SK-N-SH (cell line): ENCODE measurements around the gene CIB4. TPM values are rescaled to one million over a fixed set of nuclear protein-coding genes. Genes with fewer than 3 reads are reported as not detected.

Experiments used
- CTCF ChIA-PET: fragments of 300-600, 350-600 bp; formaldehyde crosslinking; extraction: SDS; loops from one replicate; lab custom pipeline; 2021; lab: Yijun Ruan, JAX
- POLR2A ChIA-PET: fragments of 350-600 bp; sonication (Branson Sonifier 250); formaldehyde crosslinking; extraction: SDS; loops from one replicate; lab custom pipeline; 2020; ENCODE audit warnings: antibody characterized with exemption, inconsistent platforms; lab: Yijun Ruan, JAX
- DNase-seq: peaks from one replicate; pipeline ENCODE4 v3.0.0; 2012
- H2AFZ ChIP-seq: fragments of 200-600 bp; sonication (generic); 2 replicates; pipeline ENCODE4 v1.8.1; 2016; ENCODE audit warnings: antibody characterized with exemption, mild to moderate bottlenecking, low read depth
- H3F3A ChIP-seq: fragments of 200-600 bp; sonication (generic); replicated peaks from 2 replicates; pipeline ENCODE3; 2016; ENCODE audit warnings: antibody characterized with exemption, mild to moderate bottlenecking; ENCODE audit not compliant: insufficient read depth
- H3K27ac ChIP-seq, 2 experiments: fragments of 200-500 bp in 1 of 2; fragments of 200-600 bp in 1 of 2; sonication (Bioruptor generic) in 1 of 2; sonication (generic), shearing (Covaris generic) in 1 of 2; 2 replicates each; pipeline versions ENCODE4 v1.5.1 to v1.6.1; 2014 to 2016; ENCODE audit warnings: low read depth in 2 of 2, inconsistent platforms in 1 of 2, low read length in 1 of 2, mild to moderate bottlenecking in 1 of 2, mixed read lengths in 1 of 2
- H3K27me3 ChIP-seq: fragments of 200-600 bp; sonication (generic), shearing (Covaris generic); 2 replicates; pipeline ENCODE4 v1.6.1; 2016; ENCODE audit warnings: mixed run types; ENCODE audit not compliant: insufficient read depth
- H3K36me3 ChIP-seq, 2 experiments: fragments of 200-500 bp in 1 of 2; fragments of 200-600 bp in 1 of 2; sonication (Bioruptor generic) in 1 of 2; sonication (generic) in 1 of 2; replicated peaks in 1 of 2; 2 replicates each; pipeline versions ENCODE3 to v1.5.1; 2014 to 2016; ENCODE audit warnings: low read length in 1 of 2, mild to moderate bottlenecking in 1 of 2; ENCODE audit not compliant: insufficient read depth in 2 of 2, control insufficient read depth in 1 of 2
- H3K4me1 ChIP-seq, 2 experiments: fragments of 200-500 bp in 1 of 2; fragments of 200-600 bp in 1 of 2; sonication (Bioruptor generic) in 1 of 2; sonication (generic), shearing (Covaris generic) in 1 of 2; 2 replicates each; pipeline versions ENCODE4 v1.5.1 to v1.6.1; 2014 to 2016; ENCODE audit warnings: low read depth in 1 of 2, low read length in 1 of 2, mixed run types in 1 of 2; ENCODE audit not compliant: insufficient read depth in 2 of 2, control insufficient read depth in 1 of 2
- H3K4me2 ChIP-seq: fragments of 200-600 bp; sonication (generic), shearing (Covaris generic); 2 replicates; pipeline ENCODE4 v1.6.1; 2017; ENCODE audit warnings: mixed run types
- H3K4me3 ChIP-seq, 2 experiments: fragments of 200-500 bp in 1 of 2; fragments of 200-600 bp in 1 of 2; sonication (Bioruptor generic) in 1 of 2; sonication (generic), shearing (Covaris generic) in 1 of 2; 2 replicates each; pipeline versions ENCODE4 v1.5.1 to v1.8.1; 2014 to 2016; ENCODE audit warnings: low read depth in 2 of 2, inconsistent platforms in 1 of 2, low read length in 1 of 2, mild to moderate bottlenecking in 1 of 2, mixed read lengths in 1 of 2, moderate library complexity in 1 of 2
- H3K79me2 ChIP-seq: fragments of 200-600 bp; sonication (generic); 2 replicates; pipeline ENCODE4 v1.8.1; 2017; ENCODE audit warnings: mild to moderate bottlenecking; ENCODE audit not compliant: insufficient read depth
- H3K9ac ChIP-seq: fragments of 200-600 bp; sonication (generic); 2 replicates; pipeline ENCODE4 v1.6.1; 2017; ENCODE audit warnings: mixed run types
- H3K9me2 ChIP-seq: fragments of 200-600 bp; sonication (generic); 2 replicates; pipeline ENCODE4 v1.6.1; 2017; ENCODE audit warnings: mixed run types
- H3K9me3 ChIP-seq: fragments of 200-600 bp; sonication (generic); 2 replicates; pipeline ENCODE4 v1.6.1; 2017; ENCODE audit warnings: mixed run types, mild to moderate bottlenecking, moderate library complexity
- H4K20me1 ChIP-seq: fragments of 200-600 bp; sonication (generic); 2 replicates; pipeline ENCODE4 v1.6.1; 2017; ENCODE audit warnings: mild to moderate bottlenecking, mixed run types; ENCODE audit not compliant: insufficient read depth
- CHD2 ChIP-seq: fragments of 150-350 bp; IDR thresholded peaks from 2 replicates; pipeline ENCODE4 v1.6.1; 2018; ENCODE audit warnings: low read length; ENCODE audit not compliant: partially characterized antibody
- EP300 ChIP-seq, 2 experiments: IDR thresholded peaks; 2 replicates each; pipeline versions ENCODE4 v1.4.0 to v1.6.1; 2012; ENCODE audit warnings: borderline replicate concordance in 1 of 2, low read depth in 1 of 2, low read length in 1 of 2
- EZH2phosphoT487 ChIP-seq: fragments of 200-600 bp; sonication (generic); IDR thresholded peaks from 2 replicates; pipeline ENCODE4 v1.6.1; 2017; ENCODE audit warnings: low read depth, mixed run types, mild to moderate bottlenecking, antibody characterized with exemption, moderate library complexity, borderline replicate concordance
- FOSL2 ChIP-seq: IDR thresholded peaks from 2 replicates; pipeline ENCODE4 v1.4.0; 2012; ENCODE audit warnings: low read depth, mild to moderate bottlenecking, moderate library complexity, borderline replicate concordance
- FOXJ3 ChIP-seq: sonication (generic); formaldehyde crosslinking; IDR thresholded peaks from 2 replicates; pipeline ENCODE4 v1.5.1; 2020; ENCODE audit warnings: mild to moderate bottlenecking, missing genetic modification reagents
- GABPA ChIP-seq: IDR thresholded peaks from 2 replicates; pipeline ENCODE4 v1.4.0; 2012; ENCODE audit warnings: low read depth, mild to moderate bottlenecking
- GATA2 ChIP-seq: sonication (generic); formaldehyde crosslinking; IDR thresholded peaks from 2 replicates; pipeline ENCODE4 v1.5.0; 2020; ENCODE audit warnings: mild to moderate bottlenecking, missing genetic modification reagents
- IRF3 ChIP-seq: fragments of 150-350 bp; IDR thresholded peaks from 2 replicates; pipeline ENCODE4 v1.6.1; 2016; ENCODE audit warnings: mild to moderate bottlenecking, low read depth, low read length
- JUND ChIP-seq: IDR thresholded peaks from 2 replicates; pipeline ENCODE4 v1.4.0; 2012
- MAX ChIP-seq: IDR thresholded peaks from 2 replicates; pipeline ENCODE4 v1.4.0; 2012; ENCODE audit warnings: low read depth
- NFIC ChIP-seq: IDR thresholded peaks from 2 replicates; pipeline ENCODE4 v1.4.0; 2012; ENCODE audit warnings: borderline replicate concordance
- POLR2AphosphoS5 ChIP-seq: IDR thresholded peaks from 2 replicates; pipeline ENCODE4 v1.6.1; 2012; ENCODE audit warnings: low read depth, low read length
- RAD21 ChIP-seq: IDR thresholded peaks from 2 replicates; pipeline ENCODE4 v1.6.1; 2012; ENCODE audit warnings: mild to moderate bottlenecking, low read length
- RCOR1 ChIP-seq: fragments of 150-350 bp; IDR thresholded peaks from 2 replicates; pipeline ENCODE4 v1.6.1; 2017; ENCODE audit warnings: antibody characterized with exemption, low read length
- RXRA ChIP-seq: IDR thresholded peaks from 2 replicates; pipeline ENCODE4 v1.4.0; 2012; ENCODE audit warnings: low read depth, mild to moderate bottlenecking, borderline replicate concordance
- TCF12 ChIP-seq: IDR thresholded peaks from 2 replicates; pipeline ENCODE4 v1.4.0; 2012
- TEAD4 ChIP-seq: IDR thresholded peaks from 2 replicates; pipeline ENCODE4 v1.4.0; 2012; ENCODE audit warnings: mild to moderate bottlenecking, borderline replicate concordance; ENCODE audit not compliant: insufficient read depth
- USF2 ChIP-seq: fragments of 150-350 bp; IDR thresholded peaks from 2 replicates; pipeline ENCODE4 v1.6.1; 2017; ENCODE audit warnings: antibody characterized with exemption, low read length, low read depth, borderline replicate concordance
- ZBTB33 ChIP-seq: IDR thresholded peaks from 2 replicates; pipeline ENCODE4 v1.4.0; 2012; ENCODE audit warnings: low read depth, borderline replicate concordance
- WGBS: methylation state at CpG from one replicate; pipeline ENCODE4 v1.1.6; 2017; ENCODE audit warnings: low lambda C conversion rate; 5-methylcytosine and 5-hydroxymethylcytosine counted together
- polyA plus RNA-seq, 3 experiments: library from polyadenylated mRNA; depleted of rRNA; stranded (reverse); fragments of >200 nt; gene quantifications; 2 replicates each; pipeline ENCODE4 v1.2.3, GENCODE V29; 2012

Gene CIB4
- polyA plus RNA-seq, 1 of the 3 experiments (the other 2 are of a cell fraction) = not detected

- no peak for TF ChIP-seq TEAD4
- TF ChIP-seq USF2 = no peak
- no peak for TF ChIP-seq CHD2
- no peak for TF ChIP-seq GATA2 (CRISPR knock-in tag)
- no peak for TF ChIP-seq JUND
- TF ChIP-seq RAD21 = no peak
- no peak for TF ChIP-seq ZBTB33
- TF ChIP-seq NFIC = no peak
- TF ChIP-seq MAX = no peak
- no peak for TF ChIP-seq TCF12
- TF ChIP-seq FOSL2 = no peak
- no peak for TF ChIP-seq GABPA
- TF ChIP-seq EP300 (IDR thresholded peaks at IDR 0.05; ENCODE audit: borderline replicate concordance in 1 of 2, low read depth in 1 of 2, low read length in 1 of 2) = no peak
- TF ChIP-seq RCOR1 = no peak
- TF ChIP-seq RXRA = no peak
- no peak for TF ChIP-seq IRF3
- no peak for TF ChIP-seq EZH2phosphoT487
- no peak for TF ChIP-seq FOXJ3 (CRISPR knock-in tag)
- TF ChIP-seq POLR2AphosphoS5 = no peak
- no peaks in the 10 kb centered on the region for H3K9me2 ChIP-seq
- no peaks in the 10 kb centered on the region for H3K9me3 ChIP-seq
- DNase-seq = peak; percentile 41
- H3K4me2 ChIP-seq = no peak overlapping the region
- WGBS = 78% methylated on average over 16 of the region's 19 CpGs
- no peak overlapping the region for H3K27ac ChIP-seq
- POLR2A ChIA-PET = no interaction called here
- H4K20me1 ChIP-seq = no peaks in the 10 kb centered on the region
- H3K9ac ChIP-seq = no peak overlapping the region
- CTCF ChIA-PET = interaction anchor here (0.7 to 4.1 kb wide), 6 partner anchors 11 to 245 kb away, joined by 3 to 35 read pairs (median 3); no protein-coding TSS in a partner anchor
- no peak overlapping the region for H3K4me3 ChIP-seq
- H3K36me3 ChIP-seq = no peaks in the 10 kb centered on the region
- H3K79me2 ChIP-seq = no peaks in the 10 kb centered on the region
- peaks cover 11% of the 10 kb centered on the region for H3K27me3 ChIP-seq
- no peak overlapping the region for H2AFZ ChIP-seq
- H3K4me1 ChIP-seq = peaks cover 0 to 3% of the 10 kb centered on the region in 2 experiments; a peak in 1 of 4 replicates
- no peaks in the 10 kb centered on the region for H3F3A ChIP-seq
These were observed 17.3 kb downstream of the CIB4 start for GRCh38 chr2:26623541-26624495.
